ENCODE data around the gene WASHC2A. TPM values are rescaled to one million over a fixed set of nuclear protein-coding genes. Genes with fewer than 3 reads are reported as not detected.
"Not testable (repeated sequence)": the region's sequence is repeated elsewhere in the genome, so short reads cannot be mapped to it uniquely, and the experiment has no call there.

WASHC2A gene
- total RNA-seq, 1 donor: 98.8 TPM

DNA sequence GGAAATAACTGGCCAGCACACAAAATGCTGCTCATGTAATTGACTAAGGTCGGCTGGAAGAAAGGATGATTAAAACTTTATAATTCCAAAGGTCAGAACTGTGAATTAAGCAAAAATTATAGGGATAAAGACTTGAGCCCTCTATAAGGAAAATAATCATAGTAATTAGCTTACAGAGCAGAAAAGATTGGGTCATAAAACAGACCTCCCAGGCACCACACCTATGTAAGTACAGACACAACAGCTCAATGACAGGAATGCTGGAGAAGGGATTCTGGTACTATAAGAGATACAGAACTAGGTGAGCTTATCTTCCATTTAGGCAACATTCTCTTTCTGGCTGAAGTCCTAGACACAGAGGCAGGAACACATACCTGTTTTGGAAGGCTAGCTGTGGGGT lies 9.0 kb upstream of the WASHC2A start:
- H3K4me1 ChIP-seq (ENCODE audit: insufficient read depth, low read length); H3K36me3 ChIP-seq (ENCODE audit: insufficient read depth, low read length): not testable (repeated sequence)

DNA sequence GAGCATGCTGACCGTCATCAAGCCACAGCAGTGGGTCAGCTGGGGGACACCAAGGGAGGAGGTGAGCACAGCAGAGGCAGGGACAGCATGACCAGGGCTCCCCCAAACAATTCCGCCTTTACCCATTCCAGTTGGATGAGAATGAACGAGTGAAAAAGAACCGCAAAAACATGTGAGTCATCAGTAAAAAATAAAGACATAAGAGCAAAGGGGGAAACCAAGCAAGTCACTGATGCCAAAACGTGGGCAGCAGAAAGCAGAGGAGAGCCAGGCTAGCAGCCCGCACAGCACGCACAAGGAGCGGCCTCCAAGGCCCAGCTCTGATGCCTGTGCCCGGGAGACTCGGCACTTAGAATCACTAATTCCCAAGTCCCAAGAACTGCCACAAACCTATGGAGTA lies 7.8 kb upstream of the WASHC2A start:
- H3K4me1 ChIP-seq (ENCODE audit: insufficient read depth, low read length); H3K79me2 ChIP-seq (ENCODE audit: insufficient read depth, low read length); H3K36me3 ChIP-seq (ENCODE audit: insufficient read depth, low read length); H3K27me3 ChIP-seq (ENCODE audit: insufficient read depth, low read length); H2AFZ ChIP-seq (ENCODE audit: low read length); H3K9me3 ChIP-seq (ENCODE audit: low read depth, low read length); H4K20me1 ChIP-seq (ENCODE audit: insufficient read depth, low read length); H3K27ac ChIP-seq (ENCODE audit: low read depth, low read length); H3K4me3 ChIP-seq (ENCODE audit: insufficient read depth, low read length): not testable (repeated sequence)
- peak overlapping the region; percentile 39 for H3K4me2 ChIP-seq (ENCODE audit: insufficient read depth, low read length)
- DNase-seq (ENCODE audit: insufficient read length, low spot score, missing footprints): peak; percentile 41

More for the DNA sequence above, 9.0 kb upstream of the WASHC2A start:
- H3K9me3 ChIP-seq (ENCODE audit: low read depth, low read length); H3K4me3 ChIP-seq (ENCODE audit: insufficient read depth, low read length); H3K4me2 ChIP-seq (ENCODE audit: insufficient read depth, low read length); H3K27ac ChIP-seq (ENCODE audit: low read depth, low read length); H4K20me1 ChIP-seq (ENCODE audit: insufficient read depth, low read length); DNase-seq (ENCODE audit: insufficient read length, low spot score, missing footprints); H2AFZ ChIP-seq (ENCODE audit: low read length); H3K79me2 ChIP-seq (ENCODE audit: insufficient read depth, low read length); H3K27me3 ChIP-seq (ENCODE audit: insufficient read depth, low read length): not testable (repeated sequence)

DNA sequence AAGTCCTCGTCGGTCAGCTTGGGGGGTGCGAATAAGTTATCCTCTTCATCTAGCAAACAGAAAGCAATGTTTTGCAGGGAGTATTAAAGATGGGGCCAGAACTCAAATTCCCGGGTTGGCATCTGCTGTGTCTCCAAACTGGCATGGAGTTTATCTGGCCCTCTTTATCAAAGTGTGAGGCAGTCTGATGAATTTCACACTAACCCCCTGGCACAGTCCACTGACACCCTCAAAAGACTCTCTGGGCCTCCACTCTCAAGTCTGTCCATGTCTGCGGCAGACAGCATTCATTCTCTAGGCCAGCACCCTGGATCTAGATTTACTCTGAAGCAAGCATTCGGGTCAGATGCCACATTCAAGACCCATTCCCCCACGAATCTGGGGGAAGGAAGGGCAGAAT lies 6.2 kb upstream of the WASHC2A start:
- H3K9me3 ChIP-seq (ENCODE audit: low read depth, low read length); DNase-seq (ENCODE audit: insufficient read length, low spot score, missing footprints); H3K4me1 ChIP-seq (ENCODE audit: insufficient read depth, low read length); H3K36me3 ChIP-seq (ENCODE audit: insufficient read depth, low read length); H3K4me2 ChIP-seq (ENCODE audit: insufficient read depth, low read length); H3K79me2 ChIP-seq (ENCODE audit: insufficient read depth, low read length); H2AFZ ChIP-seq (ENCODE audit: low read length); H3K27ac ChIP-seq (ENCODE audit: low read depth, low read length); H3K27me3 ChIP-seq (ENCODE audit: insufficient read depth, low read length); H3K4me3 ChIP-seq (ENCODE audit: insufficient read depth, low read length); H4K20me1 ChIP-seq (ENCODE audit: insufficient read depth, low read length): not testable (repeated sequence)

DNA sequence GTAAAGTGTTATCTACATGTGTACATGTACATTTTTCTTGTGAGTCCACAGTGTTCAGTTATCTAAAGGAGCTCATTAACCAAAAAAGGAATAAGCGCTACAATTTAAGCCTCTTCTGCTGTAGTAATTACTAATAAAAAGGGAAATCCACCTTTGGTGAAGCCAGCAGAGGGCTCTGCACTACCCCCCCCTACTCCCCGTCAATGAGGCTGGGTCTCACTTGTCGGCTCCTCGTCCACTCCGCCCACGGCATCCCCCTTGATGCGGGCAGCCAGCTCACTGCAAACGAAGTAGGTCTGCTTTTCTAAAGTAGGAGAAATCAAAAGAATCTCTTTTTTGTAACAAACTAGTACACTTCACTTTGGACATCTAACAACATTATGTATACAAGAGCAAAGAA lies 4.7 kb upstream of the WASHC2A start:
- Histone ChIP-seq H3K79me2 (ENCODE audit: insufficient read depth, low read length) (peaks cover 3% of the 10 kb centered on the region), H2AFZ (ENCODE audit: low read length) (peak overlapping the region; percentile 47), H3K4me3 (ENCODE audit: insufficient read depth, low read length) (no peak overlapping the region), H3K27me3 (ENCODE audit: insufficient read depth, low read length) (no peaks in the 10 kb centered on the region), H3K27ac (ENCODE audit: low read depth, low read length) (no peak overlapping the region), H3K36me3 (ENCODE audit: insufficient read depth, low read length) (no peaks in the 10 kb centered on the region), H3K9me3 (ENCODE audit: low read depth, low read length) (no peaks in the 10 kb centered on the region), H3K4me1 (ENCODE audit: insufficient read depth, low read length) (peaks cover 5% of the 10 kb centered on the region), H3K4me2 (ENCODE audit: insufficient read depth, low read length) (no peak overlapping the region), H4K20me1 (ENCODE audit: insufficient read depth, low read length) (no peaks in the 10 kb centered on the region)
- TF ChIP-seq, protein P1, sequence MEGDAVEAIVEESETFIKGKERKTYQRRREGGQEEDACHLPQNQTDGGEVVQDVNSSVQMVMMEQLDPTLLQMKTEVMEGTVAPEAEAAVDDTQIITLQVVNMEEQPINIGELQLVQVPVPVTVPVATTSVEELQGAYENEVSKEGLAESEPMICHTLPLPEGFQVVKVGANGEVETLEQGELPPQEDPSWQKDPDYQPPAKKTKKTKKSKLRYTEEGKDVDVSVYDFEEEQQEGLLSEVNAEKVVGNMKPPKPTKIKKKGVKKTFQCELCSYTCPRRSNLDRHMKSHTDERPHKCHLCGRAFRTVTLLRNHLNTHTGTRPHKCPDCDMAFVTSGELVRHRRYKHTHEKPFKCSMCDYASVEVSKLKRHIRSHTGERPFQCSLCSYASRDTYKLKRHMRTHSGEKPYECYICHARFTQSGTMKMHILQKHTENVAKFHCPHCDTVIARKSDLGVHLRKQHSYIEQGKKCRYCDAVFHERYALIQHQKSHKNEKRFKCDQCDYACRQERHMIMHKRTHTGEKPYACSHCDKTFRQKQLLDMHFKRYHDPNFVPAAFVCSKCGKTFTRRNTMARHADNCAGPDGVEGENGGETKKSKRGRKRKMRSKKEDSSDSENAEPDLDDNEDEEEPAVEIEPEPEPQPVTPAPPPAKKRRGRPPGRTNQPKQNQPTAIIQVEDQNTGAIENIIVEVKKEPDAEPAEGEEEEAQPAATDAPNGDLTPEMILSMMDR (IDR thresholded peaks at IDR 0.05; ENCODE audit: extremely low read depth, low read depth, low read length): no peak
- peak; percentile 10 for DNase-seq (ENCODE audit: insufficient read length, low spot score, missing footprints)

DNA sequence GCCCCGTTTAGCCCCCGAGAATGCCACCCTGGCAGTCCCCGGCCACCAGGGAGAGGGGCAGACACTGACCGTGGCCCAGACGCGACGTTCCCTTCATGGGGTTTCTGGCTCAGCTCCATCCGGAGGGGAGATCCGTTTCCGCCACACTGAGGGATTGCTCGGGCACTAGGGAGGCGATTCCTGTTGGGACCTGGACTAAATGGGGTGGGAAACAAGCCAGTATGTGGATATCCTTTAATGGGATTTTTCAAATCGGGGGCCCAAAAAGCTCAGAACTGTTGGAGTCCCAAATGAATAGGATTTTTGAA lies 552 bp downstream of the WASHC2A start:
- H3K4me1 ChIP-seq (ENCODE audit: insufficient read depth, low read length); H3K27ac ChIP-seq (ENCODE audit: low read depth, low read length); H4K20me1 ChIP-seq (ENCODE audit: insufficient read depth, low read length); H3K27me3 ChIP-seq (ENCODE audit: insufficient read depth, low read length); H3K36me3 ChIP-seq (ENCODE audit: insufficient read depth, low read length); DNase-seq (ENCODE audit: insufficient read length, low spot score, missing footprints); H3K9me3 ChIP-seq (ENCODE audit: low read depth, low read length); H2AFZ ChIP-seq (ENCODE audit: low read length): not testable (repeated sequence)
- peak overlapping the region; percentile 73 for H3K4me2 ChIP-seq (ENCODE audit: insufficient read depth, low read length)
- peaks cover 11% of the 10 kb centered on the region for H3K79me2 ChIP-seq (ENCODE audit: insufficient read depth, low read length)
- H3K4me3 ChIP-seq (ENCODE audit: insufficient read depth, low read length): peak overlapping the region; percentile 82

DNA sequence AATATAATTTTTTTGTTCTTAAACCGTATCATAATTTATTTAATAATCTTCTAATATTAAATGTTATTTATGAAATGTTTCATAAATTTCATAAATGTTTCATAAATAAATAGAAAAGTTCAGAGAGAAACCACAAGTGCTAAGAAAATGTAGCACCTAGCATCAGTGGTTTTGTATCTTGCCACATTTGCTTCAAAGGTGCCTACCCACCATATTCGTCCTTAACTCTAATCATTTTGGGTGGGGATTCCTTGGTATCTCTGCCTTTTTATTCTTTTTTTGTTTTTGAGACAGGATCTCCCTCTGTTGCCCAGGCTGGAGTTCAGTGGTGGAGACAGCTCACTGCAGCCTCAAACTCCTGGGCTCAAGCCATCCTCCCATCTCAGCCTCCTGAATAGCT lies 7.4 kb downstream of the WASHC2A start:
- not testable (repeated sequence) for H3K36me3 ChIP-seq (ENCODE audit: insufficient read depth, low read length); H3K4me3 ChIP-seq (ENCODE audit: insufficient read depth, low read length); H4K20me1 ChIP-seq (ENCODE audit: insufficient read depth, low read length); H3K79me2 ChIP-seq (ENCODE audit: insufficient read depth, low read length); H3K4me2 ChIP-seq (ENCODE audit: insufficient read depth, low read length); H3K27me3 ChIP-seq (ENCODE audit: insufficient read depth, low read length); H3K27ac ChIP-seq (ENCODE audit: low read depth, low read length); H3K9me3 ChIP-seq (ENCODE audit: low read depth, low read length); H2AFZ ChIP-seq (ENCODE audit: low read length); DNase-seq (ENCODE audit: insufficient read length, low spot score, missing footprints); H3K4me1 ChIP-seq (ENCODE audit: insufficient read depth, low read length)

All from osteoblast (primary cell).